ENCODE results near the gene PGM5. TPM values are rescaled to one million over a fixed set of nuclear protein-coding genes. Genes with fewer than 3 reads are reported as not detected.

Gene PGM5
- total and polyA plus RNA-seq, 2 of the 8 experiments (the other 6 are each of a cell fraction or from before 2014, with no cell fraction given), result not detected

DNA sequence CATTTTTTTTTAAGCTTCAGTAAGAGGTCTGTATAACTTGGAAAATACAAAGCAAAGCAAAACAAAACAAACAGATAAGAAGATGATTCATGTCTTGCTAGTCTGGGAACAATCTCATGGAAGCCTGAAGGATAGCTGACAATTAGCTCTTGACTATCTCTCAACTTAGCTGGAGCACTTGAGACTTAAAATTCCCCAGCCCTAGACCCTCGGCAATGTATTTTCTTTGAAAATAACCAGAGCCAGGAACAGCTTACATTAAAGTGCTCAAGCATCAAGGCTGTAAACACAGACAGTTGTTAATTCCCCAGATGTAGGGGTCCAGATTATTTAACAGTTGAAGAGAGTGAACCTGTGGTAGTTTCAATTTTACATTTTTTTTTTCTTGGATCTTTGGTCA lies 101.4 kb downstream of the PGM5 start:
- Histone ChIP-seq H3K56ac (replicated peaks; ENCODE audit: insufficient read length, low read depth, low read length) (no peak overlapping the region), H3K36me3 (ENCODE audit: control insufficient read depth in 2 of 4, insufficient read depth in 4 of 4, low read length in 3 of 4) (no peaks in the 10 kb centered on the region), H3K4ac (replicated peaks; ENCODE audit: insufficient read length, low read depth, low read length) (no peak overlapping the region), H4K8ac (ENCODE audit: extremely low read depth, insufficient read depth, low read length) (no peak overlapping the region), H3K14ac (ENCODE audit: insufficient read length) (no peak overlapping the region), H2BK12ac (ENCODE audit: low read depth, low read length) (no peak overlapping the region), H3K79me1 (ENCODE audit: low read depth, low read length) (no peaks in the 10 kb centered on the region), H2BK15ac (ENCODE audit: low read length) (no peak overlapping the region), H2AFZ (ENCODE audit: low read length) (no peak overlapping the region), H3K23ac (ENCODE audit: insufficient read length) (no peak overlapping the region), H3K9ac (replicated peaks in 1 of 4; ENCODE audit: extremely low read depth in 1 of 4, low read depth in 3 of 4, low read length in 3 of 4) (no peak overlapping the region), H3K79me2 (ENCODE audit: control insufficient read depth in 1 of 2, insufficient read depth in 2 of 2, low read length in 2 of 2) (no peaks in the 10 kb centered on the region), H3K9me3 (ENCODE audit: insufficient read depth in 2 of 2, low read depth in 1 of 2, low read length in 1 of 2) (no peaks in the 10 kb centered on the region), H3K23me2 (ENCODE audit: low read depth, low read length) (no peaks in the 10 kb centered on the region), H3K4me2 (ENCODE audit: insufficient read depth in 1 of 2, low read depth in 2 of 2, low read length in 2 of 2) (no peak overlapping the region), H2AK5ac (ENCODE audit: low read depth, low read length) (no peak overlapping the region), H3K4me3 (ENCODE audit: extremely low read depth in 1 of 4, insufficient read depth in 2 of 4, low read depth in 3 of 4, low read length in 4 of 4) (no peak overlapping the region), H3K27ac (ENCODE audit: low read depth, low read length) (no peak overlapping the region), H3K18ac (ENCODE audit: extremely low read depth, low read length) (no peak overlapping the region), H3K4me1 (replicated peaks in 1 of 4; ENCODE audit: control insufficient read depth in 3 of 4, insufficient read depth in 4 of 4, low read length in 3 of 4) (no peaks in the 10 kb centered on the region), H2BK5ac (ENCODE audit: low read depth, low read length) (no peak overlapping the region), H3K27me3 (replicated peaks in 1 of 4; ENCODE audit: control insufficient read depth in 3 of 4, extremely low read depth in 1 of 4, insufficient read depth in 3 of 4, low read length in 3 of 4) (no peaks in the 10 kb centered on the region; a peak in 2 of 7 replicates), H4K20me1 (replicated peaks in 1 of 2; ENCODE audit: control insufficient read depth in 1 of 2, insufficient read depth in 2 of 2, low read length in 2 of 2) (no peaks in the 10 kb centered on the region), H2BK120ac (replicated peaks; ENCODE audit: low read depth, low read length) (no peak overlapping the region), H2BK20ac (ENCODE audit: low read length) (no peak overlapping the region), H4K5ac (ENCODE audit: insufficient read length, low read depth, low read length) (no peak overlapping the region), H4K91ac (replicated peaks; ENCODE audit: insufficient read length, low read length) (no peak overlapping the region)
- ChIA-PET POLR2A (ENCODE audit: partially characterized antibody) (no interaction called here), CTCF (ENCODE audit: partially characterized antibody) (interaction anchor here (0.9 to 1.7 kb wide), 2 partner anchors 10 to 40 kb away, joined by 3 to 4 read pairs; no protein-coding TSS in a partner anchor)
- FAIRE-seq (no peak), DNase-seq (ENCODE audit: low read depth in 1 of 2, low spot score in 2 of 2) (no peak)
- WGBS, 2 experiments (ENCODE audit: extremely low coverage in 1 of 2, insufficient coverage in 1 of 2, insufficient read length in 1 of 2, insufficient replicate concordance in 2 of 2, low coverage in 1 of 2, low lambda C conversion rate in 2 of 2, missing lambda C conversion rate in 1 of 2), result 0% methylated on average over 1 of the region's 1 CpG; no CpG with 5 or more reads in 1 of the 2 experiments
- no peak for TF ChIP-seq BCL11A (IDR thresholded peaks at IDR 0.05; ENCODE audit: low read depth in 2 of 2, low read length in 2 of 2)
- TF ChIP-seq YY1 (IDR thresholded peaks at IDR 0.05; ENCODE audit: low read depth, low read length), result no peak
- TF ChIP-seq ATF3 (IDR thresholded peaks at IDR 0.05; ENCODE audit: insufficient read depth, low read depth, low read length), result no peak
- TF ChIP-seq JUND (IDR thresholded peaks at IDR 0.05; ENCODE audit: low read length), result no peak
- no peak for TF ChIP-seq NRF1 (IDR thresholded peaks at IDR 0.05; ENCODE audit: low read depth, low read length)
- TF ChIP-seq USF2 (IDR thresholded peaks at IDR 0.05; ENCODE audit: low read length), result no peak
- TF ChIP-seq GTF2F1 (IDR thresholded peaks at IDR 0.05; ENCODE audit: borderline replicate concordance, low read depth, low read length), result no peak
- TF ChIP-seq RXRA (IDR thresholded peaks at IDR 0.05; ENCODE audit: insufficient read depth, low read depth, low read length), result no peak
- TF ChIP-seq CHD2 (IDR thresholded peaks at IDR 0.05; ENCODE audit: low read length), result no peak
- TF ChIP-seq FOSL1 (IDR thresholded peaks at IDR 0.05; ENCODE audit: insufficient read depth, low read depth, low read length), result no peak
- TF ChIP-seq HDAC2 (IDR thresholded peaks at IDR 0.05; ENCODE audit: borderline replicate concordance in 1 of 2, low read depth in 2 of 2, low read length in 2 of 2), result no peak
- no peak for TF ChIP-seq POLR2AphosphoS5 (IDR thresholded peaks at IDR 0.05; ENCODE audit: low read depth, low read length)
- TF ChIP-seq TCF12 (IDR thresholded peaks at IDR 0.05; ENCODE audit: low read depth, low read length), result no peak
